GM19463 (cell line): ENCODE data around the gene HGD.
"Not testable (repeated sequence)": the region's sequence is repeated elsewhere in the genome, so short reads cannot be mapped to it uniquely, and the experiment has no call there.

Experiments
- ATAC-seq: cut with Tn5 transposase; IDR thresholded peaks from one replicate; pipeline ENCODE4 v1.9.1; 2021; ENCODE audit warnings: mild to moderate bottlenecking, moderate library complexity; ENCODE audit not compliant: unreplicated experiment

Gene HGD

DNA sequence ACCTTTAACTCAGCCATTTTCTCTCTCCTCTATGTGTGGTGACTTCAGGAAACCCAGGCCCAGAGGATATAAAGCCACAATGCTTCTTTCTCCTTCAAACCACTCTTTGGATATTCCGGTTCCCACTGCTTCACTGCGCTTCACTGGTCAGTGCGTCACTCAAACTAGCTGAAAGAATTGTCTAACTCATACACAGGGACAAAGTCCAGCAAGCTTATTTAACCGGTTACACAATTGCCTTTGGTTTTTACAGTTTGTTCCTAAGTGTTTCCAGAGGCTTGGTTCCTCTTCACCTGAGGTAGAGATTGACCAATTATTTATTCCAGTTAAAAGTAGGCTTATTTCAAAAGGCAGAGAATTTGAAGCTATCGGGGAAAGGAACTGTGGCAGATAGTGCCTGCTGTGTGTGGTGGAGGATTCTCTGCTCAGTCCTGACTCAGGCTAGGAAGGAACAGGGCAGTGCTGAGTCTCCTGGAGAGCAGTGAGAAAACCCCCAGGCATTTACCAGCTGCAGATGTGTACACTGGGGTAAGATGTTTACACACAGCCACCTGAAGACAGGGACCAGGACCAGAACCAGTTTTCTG lies at the start of gene HGD:
Gene HGD (minus strand): TSS at position 145 of the 587 bp plus-strand sequence. CDS start 128 bp downstream, at position 17.
- ATAC-seq = no peak

- ATAC-seq = no peak
These were observed 48.8 kb upstream of the HGD start for GRCh38 chr3:120730576-120731542.

DNA sequence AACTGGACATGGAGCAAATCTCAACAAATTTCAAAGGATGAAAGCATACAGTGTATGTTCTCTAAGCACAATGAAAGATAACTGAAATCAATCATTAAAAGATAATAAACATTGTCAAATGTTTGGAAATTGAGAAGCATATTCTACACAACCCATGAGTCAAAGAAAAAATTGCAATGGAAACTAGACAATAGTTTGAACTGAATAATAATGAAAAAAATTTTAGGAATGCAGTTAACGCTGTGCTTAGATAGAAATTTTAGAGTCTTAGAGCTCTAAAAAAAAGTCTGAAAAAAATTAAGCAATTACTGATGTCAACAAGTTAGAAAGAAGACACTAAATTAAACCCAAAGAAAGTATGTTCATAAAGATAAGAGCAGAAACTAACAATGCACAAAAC lies 44.8 kb upstream of the HGD start:
- no peak for ATAC-seq

- not testable (repeated sequence) for ATAC-seq
These were observed 37.3 kb upstream of the HGD start for GRCh38 chr3:120719167-120719834.

DNA sequence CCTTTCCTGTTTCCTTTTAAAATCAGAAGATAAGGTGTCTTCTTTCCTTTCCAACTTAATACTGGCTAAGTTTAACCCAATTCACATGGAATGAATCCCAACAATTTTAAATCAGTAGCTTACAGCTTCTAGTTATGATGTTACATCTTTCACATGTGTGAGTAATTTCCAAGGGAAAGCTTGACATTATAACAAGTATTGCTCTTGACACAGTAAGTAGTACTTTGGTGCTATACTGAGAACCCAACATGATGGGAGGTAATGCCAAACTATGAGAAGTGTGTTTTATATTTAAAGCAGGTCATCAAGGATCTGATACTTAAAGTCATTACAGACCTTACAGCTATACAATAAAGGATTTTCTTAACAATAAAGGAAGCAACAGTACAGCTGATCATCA lies 31.2 kb upstream of the HGD start:
- ATAC-seq = no peak

DNA sequence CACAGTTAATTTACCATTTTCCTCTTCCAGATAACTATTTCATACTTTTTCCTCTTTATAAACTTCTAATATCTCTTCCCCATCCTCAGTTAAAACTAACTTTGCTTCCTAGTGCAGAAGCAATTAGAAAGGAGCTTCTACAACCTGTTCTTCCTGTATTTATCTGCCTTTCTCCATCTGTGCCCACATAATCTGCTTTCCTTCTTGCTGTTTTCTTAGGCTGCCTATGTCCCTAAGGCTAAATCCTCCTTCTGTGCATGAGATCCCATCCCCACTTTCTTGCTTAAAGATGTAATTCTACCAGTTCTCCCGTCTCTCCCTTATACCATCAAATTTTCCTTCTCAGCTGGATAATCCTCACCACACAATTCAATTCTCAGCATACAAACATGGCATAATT lies 28.3 kb upstream of the HGD start:
- ATAC-seq = no peak

DNA sequence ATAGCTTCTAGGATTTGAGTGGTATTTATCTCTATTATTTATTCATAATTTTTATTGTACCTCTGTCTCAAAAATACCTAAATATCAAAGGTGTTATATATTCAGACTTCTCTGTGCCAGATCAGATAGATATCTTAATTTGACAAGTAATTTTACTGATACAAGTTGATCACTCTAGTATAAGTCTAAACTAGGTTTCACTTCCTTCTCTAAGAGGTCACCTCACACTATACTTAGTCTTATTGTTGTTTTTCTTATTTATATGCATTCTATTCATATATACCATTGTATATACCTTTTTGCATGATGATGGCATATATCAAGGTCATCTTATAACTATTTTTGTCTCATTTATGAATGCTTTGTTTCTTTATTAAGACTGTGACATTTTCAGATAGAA lies 26.4 kb upstream of the HGD start:
- no peak for ATAC-seq

DNA sequence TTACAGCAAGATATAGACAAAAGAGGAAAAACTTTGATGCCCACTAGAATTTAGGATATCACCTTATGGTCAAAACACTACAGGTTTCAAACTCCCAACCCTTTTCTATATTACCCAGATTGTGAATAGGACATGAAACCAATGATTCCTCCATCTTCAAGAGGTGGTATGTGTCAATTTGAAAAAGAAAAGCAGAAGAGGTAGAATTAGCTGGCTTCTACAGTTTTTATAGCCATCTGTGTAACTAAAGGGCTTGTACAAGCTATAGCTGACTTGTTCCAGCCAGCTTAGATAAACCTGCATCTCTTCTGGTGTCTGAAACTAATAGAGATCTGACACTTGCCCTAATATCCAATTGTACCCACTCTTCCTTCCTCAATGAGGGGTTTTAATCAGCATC lies 24.9 kb upstream of the HGD start:
- ATAC-seq = no peak

GRCh38 chr3:120705884-120706582 lies 24.0 kb upstream of the HGD start:
- ATAC-seq = no peak

- no peak for ATAC-seq
These were observed 17.3 kb upstream of the HGD start for GRCh38 chr3:120699333-120699732.

DNA sequence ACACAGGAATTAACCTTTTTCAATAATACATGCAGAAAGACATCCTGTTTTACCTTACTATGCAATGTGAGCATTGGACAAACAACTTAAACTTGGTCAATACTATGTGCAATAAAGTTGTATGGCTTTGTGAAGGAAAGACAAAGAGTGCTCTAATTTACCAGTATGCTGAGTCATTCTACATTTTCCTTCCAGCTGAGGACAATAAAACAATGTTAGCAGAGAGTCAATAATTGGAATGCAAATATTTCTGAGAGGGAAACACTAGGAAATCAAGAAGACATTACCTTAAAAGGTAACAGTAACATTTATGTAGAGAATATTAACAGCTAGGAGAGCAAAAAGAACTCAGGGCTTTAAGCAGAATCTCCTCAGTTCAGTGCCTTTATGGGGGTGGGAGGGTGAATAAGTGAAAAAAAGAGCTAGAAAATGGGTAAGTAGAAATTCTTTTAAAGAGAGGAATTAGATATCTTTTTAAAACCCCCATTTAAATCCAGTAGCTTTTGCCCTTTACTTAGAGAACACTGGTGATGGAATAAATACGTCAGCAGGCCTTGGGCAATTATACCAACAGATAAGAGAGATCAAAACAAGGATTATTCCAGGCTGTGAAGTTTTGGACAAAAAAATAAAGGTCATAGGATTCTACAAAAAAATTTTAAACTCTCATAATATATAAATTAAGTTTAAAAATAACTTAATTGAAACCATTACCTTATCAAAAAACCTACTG lies 11.6 kb upstream of the HGD start:
- no peak for ATAC-seq

DNA sequence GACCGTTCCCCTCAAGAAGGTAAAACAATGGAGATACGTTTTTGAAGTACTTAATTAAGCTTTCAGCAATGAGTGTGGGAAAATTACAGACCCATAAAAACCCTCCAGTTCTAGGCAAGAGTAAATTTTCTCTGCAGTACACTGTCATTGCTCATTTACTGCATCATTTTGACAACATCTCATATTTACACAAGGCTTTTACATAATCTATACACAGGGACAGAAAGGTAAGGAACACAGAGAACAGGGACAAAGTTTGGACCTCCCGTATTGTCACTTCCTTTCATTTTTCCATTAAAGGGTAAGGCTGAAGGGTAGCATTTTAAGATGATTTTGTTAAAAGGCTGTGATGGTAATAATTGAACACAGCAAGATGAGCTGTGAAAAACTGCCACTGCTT lies 7.4 kb upstream of the HGD start:
- no peak for ATAC-seq

GRCh38 chr3:120688121-120688520 lies 6.1 kb upstream of the HGD start:
- peak; percentile 99 for ATAC-seq

DNA sequence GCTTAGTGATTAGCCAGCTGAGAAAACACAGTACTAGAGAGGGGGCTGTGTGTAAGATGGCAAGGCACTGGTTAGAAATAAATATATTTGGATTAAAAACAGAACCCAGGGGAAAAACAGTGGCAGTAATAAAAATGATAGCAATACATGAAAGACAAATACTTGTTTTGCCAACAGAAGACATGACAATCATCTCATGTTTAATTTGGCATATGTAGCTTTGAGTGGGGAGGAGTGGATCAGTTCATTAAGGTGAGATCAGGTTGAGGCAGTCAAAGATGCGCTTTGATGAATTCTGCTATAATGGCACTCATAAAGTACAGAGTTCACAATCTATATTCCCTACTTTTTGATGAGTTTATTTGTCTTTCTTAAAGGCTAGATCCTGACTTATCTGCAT lies 3.4 kb upstream of the HGD start:
- ATAC-seq = no peak

- ATAC-seq = no peak
These were observed 2.9 kb upstream of the HGD start for GRCh38 chr3:120684896-120685295.

- no peak for ATAC-seq
These were observed 1.7 kb upstream of the HGD start for GRCh38 chr3:120683671-120684301.

DNA sequence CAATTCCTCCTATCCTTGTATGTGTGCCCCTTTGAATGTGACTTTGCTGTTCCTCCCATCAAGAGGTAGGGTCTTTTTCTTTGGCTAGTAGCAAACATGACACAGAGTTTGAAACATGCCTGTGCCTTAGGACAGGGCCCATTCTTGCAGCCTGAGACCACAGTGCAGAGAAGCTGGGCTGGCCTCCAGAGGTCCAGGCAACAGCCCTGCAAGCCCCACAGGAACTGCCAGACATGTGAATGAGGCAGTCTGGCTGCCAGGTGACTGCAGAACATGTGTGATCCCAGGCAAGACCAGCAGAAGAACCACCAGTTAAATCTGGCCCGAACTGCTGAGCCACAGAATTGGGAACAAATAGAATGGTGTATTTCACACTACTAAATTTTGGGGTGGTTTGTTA lies 1.2 kb upstream of the HGD start:
- no peak for ATAC-seq

DNA sequence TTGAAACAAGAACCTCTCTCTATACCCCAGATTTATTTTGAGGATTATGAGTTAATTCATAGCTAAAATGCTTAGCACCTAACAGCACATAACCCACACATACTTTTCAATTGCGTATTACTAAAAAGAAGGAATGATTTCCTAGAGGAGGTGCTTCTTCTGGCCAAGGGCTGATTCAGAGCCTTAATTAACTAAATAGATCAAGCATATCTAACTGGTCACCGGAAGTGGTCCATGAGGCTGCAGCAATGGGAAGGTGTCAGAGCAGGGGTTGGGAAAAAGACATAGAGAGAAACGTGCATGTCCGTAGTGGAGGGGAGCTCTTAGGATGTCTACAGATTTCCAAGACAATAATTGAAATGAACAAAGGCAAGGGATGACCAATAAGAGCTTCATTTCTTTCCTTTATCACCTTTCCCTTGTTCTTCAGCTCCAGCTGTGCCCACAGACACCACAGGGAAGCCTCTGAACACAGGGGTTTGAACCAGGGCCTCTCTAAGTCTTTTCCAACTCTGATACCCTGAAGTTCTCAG lies 467 bp downstream of the HGD start:
- ATAC-seq = no peak

- ATAC-seq = no peak
These were observed 1.0 kb downstream of the HGD start for GRCh38 chr3:120681018-120681417.
